ENCODE results near the gene TNFAIP1.

The TNFAIP1 gene

DNA sequence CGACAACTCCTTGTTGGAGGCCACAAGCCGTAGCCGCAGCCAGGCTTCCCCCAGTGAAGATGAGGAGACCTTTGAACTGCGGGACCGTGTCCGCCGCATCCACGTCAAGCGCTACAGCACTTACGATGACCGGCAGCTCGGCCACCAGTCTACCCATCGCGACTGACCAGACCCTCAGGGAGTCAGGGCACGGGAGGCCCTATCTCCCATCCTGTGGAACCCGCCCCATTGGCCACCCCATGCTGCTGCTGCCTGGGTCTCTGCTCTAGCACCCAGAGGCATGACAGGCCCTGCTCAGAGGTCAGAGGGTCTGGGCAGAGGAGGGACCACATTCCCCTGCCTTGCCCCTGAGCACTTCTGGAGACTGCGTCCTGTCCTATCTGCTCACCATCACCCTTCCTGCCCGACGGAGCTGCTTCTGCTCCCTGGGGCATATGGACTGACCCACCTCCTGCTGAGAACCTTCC, 8.9 kb downstream of the TNFAIP1 start:
- in situ Hi-C loops (cut with HindIII; ENCODE audit: low sequenced_read_pairs) = no loop called here

DNA sequence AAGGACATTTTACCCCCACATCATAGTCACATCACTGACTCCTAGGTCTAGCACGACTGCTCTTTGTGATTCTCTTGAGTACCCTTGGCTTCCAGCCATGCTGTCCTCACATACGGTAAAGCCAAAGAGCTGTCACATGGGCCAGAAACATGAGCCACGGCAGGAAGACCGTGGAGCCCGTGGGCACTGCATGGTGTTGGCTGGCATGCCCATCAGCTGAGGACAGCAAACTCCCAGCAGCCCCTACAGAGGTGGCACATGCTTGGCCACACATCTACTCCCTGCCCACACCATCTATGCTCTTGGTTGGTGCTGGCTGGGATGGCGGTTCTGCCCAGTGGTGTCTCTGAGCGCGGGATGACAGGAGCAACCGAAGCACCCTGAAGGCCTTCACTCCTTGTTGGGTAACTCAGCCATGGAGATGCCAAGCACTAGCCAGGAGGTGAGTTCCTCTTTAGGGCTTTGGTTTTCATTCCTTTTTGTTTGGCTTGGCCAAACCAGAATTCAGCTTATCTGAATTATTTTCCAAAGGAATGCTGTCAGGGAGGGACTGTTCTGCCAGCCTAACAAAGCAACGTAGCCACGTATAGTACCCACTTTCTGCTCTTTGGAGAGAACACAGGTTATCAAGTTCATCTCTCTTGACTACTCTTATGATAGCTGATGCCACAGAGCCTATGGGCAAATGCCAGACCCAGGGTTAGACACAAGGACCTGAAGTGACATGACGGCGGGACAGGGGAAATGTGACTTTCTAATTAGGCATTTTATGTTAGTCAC, 10.0 kb downstream of the TNFAIP1 start:
- in situ Hi-C loops (cut with HindIII; ENCODE audit: low sequenced_read_pairs) = no loop called here

DNA sequence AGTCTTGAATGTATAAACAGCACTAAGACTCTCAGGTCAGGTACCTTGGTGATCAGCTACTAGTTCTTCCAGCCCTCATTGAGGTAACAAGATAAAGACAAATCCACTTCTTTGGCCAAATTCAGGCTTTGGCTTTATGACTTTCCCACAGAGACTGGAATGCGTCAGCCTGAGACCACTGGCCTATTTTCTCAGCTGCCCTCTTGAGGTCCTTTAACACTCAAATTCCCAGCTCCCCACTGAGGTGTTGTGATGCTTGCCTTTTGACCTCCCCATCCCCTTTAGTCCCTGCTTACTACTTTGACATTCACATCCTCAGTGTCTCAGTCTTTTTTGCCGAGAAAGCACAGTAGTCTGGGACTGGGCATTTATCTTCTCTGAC, 10.6 kb downstream of the TNFAIP1 start:
- in situ Hi-C loops (cut with HindIII; ENCODE audit: low sequenced_read_pairs) = no loop called here

DNA sequence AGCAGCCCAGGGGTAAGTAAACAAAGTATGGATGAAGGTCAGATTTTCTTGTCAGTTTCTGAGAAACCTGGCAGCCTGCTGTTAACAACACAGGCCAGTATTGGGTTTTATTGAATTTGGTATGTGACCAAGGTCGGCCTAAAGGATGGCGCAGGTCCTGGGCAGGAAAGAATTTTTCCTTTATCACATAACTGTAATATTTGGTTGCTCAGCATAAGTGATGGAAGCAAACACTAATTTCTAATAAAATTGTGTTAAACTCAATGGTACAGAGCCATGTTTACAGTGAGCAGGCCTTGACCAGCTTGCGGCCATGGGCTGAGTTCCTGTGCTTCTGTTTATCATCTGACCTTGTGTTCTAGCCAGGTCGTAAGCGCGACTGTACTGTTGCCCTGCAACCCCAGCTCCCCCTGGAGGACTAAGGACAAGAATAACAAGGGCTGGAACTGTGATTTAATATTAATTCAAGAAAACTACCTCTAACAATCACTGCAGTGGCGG, 11.2 kb downstream of the TNFAIP1 start:
- in situ Hi-C loops (cut with HindIII; ENCODE audit: low sequenced_read_pairs) = no loop called here

DNA sequence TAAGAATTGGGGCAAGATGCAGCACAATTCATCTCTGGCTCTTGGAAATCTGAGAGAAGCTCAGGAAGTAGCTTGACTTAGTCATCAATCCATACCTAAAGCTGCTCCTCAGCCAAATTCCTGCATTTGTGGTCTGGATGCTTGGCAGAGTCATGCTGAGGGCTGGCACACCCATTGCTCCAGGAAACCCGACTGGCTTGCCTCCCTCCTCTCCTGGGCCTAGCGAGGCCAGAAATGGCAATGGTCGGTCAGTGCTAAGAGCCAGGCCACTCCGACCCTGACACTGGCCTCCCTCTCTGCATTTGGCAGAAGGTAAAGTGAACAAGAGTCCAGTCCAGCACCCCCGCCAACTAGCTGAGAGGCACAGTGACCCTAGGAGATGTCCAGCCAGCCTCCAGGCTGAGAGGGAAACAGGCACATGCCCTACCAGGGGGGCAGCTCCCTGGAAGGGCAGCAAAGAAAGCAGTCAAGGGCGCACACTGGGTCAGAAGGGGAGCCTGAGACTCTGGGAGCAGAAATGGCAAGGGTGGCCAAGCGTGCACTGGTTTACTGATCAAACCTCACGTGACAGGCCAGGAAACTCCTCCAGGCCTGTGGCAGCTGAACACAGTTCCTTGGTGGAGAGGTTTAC, 11.8 kb downstream of the TNFAIP1 start:
- in situ Hi-C loops (cut with HindIII; ENCODE audit: low sequenced_read_pairs) = no loop called here

DNA sequence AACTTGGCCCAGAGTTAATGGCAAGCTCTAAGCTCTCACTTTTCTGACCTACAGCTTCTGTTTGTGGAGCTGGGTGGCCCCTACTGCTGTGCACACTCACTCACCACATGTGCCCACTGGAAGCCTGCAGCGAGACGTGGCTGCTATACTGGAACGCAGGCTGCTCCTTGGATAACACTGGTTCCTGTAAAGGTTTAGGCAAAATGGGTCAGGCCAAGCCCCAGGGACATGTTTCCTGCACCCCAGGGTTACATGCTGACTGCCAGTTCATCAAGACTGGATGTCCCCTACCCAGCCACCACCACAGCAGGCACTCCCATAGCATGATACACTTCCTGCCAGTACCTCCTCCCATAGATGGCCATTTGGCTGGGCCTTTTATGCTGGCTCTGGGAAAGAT, 13.4 kb downstream of the TNFAIP1 start:
- in situ Hi-C loops (cut with HindIII; ENCODE audit: low sequenced_read_pairs) = no loop called here

DNA sequence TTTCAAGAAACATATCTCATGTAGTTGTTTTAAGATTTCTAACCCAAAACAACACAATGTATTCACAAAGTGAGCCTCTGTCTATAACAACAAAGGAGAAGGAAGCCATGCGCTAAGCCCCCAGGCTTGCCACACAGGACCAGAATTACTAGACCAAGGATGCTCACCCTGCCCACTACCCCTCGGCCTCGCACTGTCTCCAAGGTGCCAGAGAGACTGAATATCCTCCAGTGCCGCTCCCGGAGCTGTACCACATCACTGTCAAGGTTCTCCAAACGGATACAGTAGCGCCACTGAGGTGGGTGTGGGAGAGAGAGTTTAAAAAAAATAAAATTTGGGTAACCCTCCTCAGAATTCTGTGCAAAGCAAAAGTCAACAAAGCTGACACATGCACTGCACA, 14.7 kb downstream of the TNFAIP1 start:
- in situ Hi-C loops (cut with HindIII; ENCODE audit: low sequenced_read_pairs) = no loop called here

DNA sequence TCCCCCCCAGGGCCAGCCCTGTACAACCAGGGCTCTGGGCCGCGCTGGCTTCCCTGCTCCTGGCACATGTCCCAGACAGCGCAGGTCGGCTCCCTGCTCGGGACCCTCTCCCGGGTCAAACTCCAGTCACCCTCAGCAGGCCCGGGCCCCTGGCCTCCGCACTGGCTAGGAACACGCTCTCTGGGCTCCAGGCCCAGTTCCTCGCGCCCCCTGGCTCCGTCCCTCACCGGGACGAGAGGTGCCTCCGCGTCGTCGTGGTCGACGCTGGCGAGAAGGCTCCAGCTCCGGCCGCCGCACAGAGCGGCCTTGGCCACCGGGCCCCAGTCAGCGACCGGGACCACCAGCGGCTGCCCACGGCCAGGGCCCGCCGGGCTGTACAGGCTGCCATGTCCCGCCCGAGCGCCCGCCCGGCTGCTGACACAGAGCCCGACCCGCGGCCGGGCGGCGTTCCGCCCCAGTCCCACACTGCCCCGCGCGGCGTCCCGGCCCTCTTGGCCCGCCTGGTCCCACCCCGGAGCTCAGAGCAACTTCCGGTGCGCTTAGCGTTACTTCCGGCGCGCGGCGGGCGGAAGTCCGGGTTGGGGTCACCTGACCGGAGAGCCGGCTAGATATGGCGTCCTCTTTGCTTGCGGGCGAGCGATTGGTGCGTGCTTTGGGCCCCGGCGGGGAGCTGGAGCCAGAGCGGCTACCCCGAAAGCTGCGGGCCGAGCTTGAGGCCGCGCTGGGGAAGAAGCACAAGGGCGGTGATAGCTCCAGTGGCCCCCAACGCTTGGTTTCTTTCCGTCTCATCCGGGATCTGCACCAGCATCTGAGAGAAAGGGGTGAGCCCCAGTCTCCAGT, 21.7 kb downstream of the TNFAIP1 start, which contains the start of gene POLDIP2:
TSS of gene POLDIP2 (minus strand) at position 467 of the 840 bp plus-strand sequence. CDS start at position 388, 79 bp downstream.
- in situ Hi-C loops (cut with HindIII; ENCODE audit: low sequenced_read_pairs) = no loop called here

DNA sequence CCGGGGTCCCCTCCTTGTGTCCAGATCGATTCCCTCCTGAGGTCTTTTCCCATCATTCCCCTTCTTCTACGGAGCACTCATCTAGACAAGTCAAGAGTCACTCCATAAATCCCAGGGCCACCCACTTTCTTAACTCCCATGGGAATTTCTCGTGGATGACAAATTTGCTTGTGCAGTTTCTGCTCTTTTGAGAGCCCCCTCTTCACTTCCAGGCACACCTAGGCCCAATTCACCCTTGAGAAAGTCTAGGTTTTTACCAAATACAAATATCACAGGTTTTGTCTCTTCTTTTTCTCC, 22.3 kb downstream of the TNFAIP1 start:
- in situ Hi-C loops (cut with HindIII; ENCODE audit: low sequenced_read_pairs) = no loop called here

DNA sequence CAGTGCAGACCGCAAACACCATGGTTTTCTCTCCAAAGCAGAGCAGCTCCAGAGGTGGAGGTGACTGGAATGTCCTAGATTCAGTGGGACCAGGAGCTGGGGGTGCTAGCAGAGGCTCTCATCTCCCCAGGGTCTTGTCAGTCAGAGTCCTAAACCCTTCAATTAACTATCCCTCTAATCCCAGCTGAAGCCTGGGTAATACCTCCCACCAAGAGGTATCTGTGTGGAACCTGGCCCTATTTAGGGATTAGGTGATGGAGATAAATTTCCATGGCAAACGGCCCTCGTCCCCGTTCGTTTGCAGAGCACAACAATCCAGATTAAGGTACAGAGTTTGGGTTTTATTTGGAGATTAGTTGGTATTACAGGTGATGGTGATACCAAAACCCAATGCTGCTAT, 27.6 kb downstream of the TNFAIP1 start:
- in situ Hi-C loops (cut with HindIII; ENCODE audit: low sequenced_read_pairs) = no loop called here

DNA sequence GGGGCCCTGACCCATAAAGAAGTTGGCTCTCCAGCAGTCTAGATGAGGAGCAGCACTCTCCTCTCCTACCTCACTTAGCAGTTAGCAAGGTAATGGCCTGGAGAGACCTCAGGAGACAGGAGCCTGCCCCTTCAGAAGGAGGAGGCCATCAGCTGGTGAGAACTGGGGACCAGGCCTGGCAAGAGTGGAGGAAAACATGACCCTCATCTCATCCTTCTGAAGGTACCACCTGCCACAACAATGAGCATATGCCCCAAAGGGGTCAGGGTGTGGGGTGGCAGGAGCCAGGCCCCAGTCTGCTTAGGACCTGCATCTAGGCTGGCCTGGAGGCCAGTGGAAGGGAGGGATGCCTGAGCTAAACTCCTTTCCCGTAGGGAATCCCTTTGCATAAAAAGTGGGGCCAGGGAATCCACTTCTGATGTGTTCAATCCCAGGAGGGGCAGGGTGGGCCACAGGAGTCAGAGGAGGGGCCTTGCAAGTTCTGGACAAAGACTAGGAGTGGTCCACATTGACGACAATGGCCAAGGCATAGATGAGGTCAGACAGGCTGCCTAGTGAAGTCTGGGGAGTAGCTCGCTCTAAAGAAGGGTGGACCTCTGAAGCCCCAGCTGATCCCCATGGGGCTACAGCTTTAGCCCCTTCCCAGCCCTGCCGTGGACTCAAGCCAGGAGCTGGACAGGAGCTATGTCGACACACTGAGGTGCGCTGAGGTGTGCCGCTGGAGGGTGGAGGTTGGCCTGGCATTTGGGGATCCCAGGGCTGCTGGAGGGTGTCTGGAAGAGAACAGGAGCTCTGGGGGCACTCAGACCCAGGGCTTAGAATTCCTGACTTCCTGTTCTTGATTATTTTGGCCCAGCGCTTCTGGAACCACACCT, 28.5 kb downstream of the TNFAIP1 start:
- in situ Hi-C loops (cut with HindIII; ENCODE audit: low sequenced_read_pairs) = no loop called here

DNA sequence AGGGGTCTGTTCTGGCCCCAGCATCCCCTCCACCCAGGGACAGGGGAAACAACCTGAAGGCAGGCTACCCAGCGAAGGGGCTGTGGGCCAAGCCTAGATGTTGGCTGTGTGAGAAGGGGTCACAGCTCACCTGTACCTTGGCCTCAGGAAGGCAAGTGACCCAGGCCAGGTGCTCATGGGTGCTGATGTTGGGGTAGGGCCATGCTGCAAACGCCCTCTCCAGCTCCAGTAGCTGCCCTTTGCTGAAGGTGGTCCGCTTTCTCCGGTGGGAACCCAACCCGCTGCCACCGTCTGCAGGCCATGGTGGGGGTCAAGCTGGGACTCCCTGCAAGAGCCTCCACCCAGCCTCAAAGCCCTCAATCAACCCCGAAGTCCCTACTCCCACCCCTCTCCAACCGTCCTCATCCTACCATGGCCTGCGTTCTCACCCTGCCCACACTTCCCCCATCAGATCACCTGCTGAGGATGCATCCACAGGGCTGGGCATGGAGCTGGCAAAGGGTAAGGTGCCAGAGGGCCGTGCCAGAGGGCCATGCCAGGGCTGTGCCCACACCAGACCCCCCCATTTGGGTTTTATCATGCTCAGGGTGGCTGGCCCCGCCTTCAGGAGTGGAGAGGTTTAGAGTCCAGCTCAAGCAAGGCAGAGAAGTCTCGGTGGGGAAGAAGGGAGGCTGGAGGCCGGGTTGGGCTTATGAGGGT, 29.3 kb downstream of the TNFAIP1 start, which contains the start of gene SEBOX:
TSS of gene SEBOX (minus strand) at position 535 of the 699 bp plus-strand sequence. CDS start at position 487, 48 bp downstream.
- in situ Hi-C loops (cut with HindIII; ENCODE audit: low sequenced_read_pairs) = no loop called here

DNA sequence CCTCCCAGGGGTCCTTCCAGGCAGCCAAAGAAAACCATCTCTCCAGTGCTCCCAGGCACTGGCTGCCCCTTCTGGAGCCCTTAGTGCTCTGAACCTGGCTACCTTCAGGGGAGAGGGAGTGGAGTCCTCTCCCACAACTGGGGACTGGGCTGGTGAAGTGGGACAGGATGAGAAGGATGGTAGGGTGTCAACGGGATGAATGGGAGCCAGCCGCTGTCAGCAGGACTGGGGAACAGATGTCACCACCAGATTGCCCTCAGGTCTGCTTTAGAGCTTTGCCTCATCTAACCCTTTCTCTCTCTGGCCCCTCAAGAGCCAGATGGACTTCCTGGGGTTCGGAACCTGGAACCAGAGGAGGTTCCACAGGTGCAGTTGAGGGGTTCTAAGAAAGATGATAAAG, 29.9 kb downstream of the TNFAIP1 start:
- in situ Hi-C loops (cut with HindIII; ENCODE audit: low sequenced_read_pairs) = no loop called here

DNA sequence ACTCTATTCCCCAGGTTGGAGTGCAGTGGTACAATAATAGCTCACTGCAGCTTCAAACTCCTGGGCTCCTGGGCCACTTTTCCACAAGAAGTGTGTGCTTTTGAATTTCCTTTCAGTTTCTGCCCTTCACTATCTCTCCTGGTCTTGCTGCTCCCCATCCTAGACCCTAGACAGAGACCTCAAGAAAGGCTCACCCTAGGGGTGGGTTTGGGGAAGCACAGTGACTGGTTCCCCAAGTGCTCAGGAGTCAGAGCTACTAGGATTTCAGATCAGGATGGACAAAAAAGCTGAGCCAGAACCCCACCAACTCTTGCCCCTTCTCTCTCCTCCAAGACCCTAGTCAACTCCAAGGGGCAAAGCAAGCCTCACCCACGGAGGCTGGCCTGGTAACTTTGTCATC, 31.0 kb downstream of the TNFAIP1 start:
- in situ Hi-C loops (cut with HindIII; ENCODE audit: low sequenced_read_pairs) = no loop called here

DNA sequence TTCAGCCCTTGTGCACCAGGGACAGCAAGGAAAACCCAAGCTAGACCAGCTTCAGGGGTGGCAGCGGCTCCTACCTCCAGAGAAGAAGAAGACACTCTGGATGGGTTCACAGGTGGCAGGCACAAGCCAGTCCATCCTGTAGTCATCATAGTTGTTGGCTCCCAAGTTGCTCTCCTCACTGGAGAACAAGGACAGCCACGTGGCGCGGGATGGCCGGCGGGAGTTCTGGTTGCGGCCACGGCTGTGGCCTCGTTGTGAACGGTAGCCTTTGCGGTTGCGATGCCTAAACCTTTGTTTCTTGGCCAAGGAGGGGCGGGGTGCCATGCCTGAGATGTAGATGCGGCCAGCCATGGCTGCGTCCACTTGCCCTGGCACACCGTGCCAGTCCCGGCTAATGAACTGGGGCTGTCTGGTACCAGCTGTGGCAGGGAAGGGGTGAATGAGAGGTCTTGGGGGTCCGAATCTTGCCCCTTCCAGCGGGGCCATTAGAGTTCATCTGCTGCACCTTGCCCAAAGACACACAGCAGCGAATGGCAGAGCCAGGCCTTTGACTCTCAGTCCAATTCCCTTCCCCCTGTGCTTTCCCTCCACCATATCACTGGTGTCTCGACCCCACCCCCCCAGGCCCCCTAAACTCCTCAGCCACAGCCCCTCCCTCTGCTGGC, 32.2 kb downstream of the TNFAIP1 start:
- in situ Hi-C loops (cut with HindIII; ENCODE audit: low sequenced_read_pairs) = no loop called here

DNA sequence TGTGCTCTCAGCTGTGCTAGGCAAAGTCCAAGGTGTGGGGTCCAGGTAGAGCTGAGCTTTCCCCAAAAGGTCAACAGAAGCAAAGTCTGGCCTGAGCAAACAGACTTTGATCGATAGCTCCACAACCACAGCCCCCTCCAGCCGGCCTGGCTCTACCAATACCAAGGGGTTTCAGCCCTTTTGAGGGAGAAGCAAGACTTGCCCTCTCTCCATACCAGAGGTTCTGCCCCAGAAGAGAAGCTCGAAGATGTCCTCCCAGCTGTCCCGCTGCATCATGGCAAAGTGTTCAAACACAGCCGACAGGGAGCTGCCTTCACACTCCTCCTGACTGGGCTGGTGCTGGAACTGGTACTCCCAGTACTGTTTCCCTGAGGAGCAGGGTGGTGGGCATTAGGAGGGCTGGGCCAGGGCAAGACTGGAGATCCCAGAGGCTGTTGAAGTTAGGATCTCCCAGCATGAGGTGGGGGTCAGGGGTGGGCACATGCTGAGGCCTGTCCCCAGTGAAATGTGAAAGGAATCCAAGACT, 32.8 kb downstream of the TNFAIP1 start:
- in situ Hi-C loops (cut with HindIII; ENCODE audit: low sequenced_read_pairs) = no loop called here

DNA sequence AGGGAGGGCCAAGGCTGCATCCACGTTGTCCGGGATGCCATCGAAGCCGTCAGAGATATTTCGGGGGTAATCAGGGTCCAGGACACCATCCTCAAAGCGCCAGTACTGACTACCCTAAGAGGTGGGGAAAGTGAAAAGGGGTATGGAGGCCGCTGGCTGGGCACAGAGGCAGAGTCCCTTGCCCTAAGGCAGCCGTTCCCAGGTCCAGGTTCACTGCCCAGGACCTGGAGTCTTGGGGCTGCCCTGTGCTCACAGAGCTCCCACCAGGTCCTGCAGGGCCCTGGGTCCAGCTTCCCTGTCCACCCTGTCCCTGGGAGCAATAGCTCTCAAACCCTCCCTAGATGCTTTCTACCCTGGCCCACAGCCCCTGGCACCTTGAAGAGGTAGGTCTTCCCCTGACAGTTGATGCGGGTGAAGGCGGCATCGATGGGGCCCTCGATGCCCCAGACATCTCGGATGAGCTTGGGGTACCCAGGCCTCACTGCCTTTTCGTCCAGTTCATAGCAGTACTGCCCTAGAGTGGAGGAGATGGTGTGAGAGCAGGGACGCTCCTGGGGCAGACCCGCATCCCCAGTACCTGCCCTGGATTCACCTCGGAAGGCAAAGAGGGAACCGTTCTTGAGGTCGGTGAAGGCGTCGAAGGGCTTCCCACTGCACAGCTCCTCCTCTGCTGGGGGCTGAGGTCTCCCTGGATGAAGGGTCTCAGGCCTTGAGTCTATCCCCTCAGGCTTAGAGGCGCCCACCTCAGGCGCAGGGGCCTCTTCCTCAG, 33.5 kb downstream of the TNFAIP1 start:
- in situ Hi-C loops (cut with HindIII; ENCODE audit: low sequenced_read_pairs) = no loop called here

DNA sequence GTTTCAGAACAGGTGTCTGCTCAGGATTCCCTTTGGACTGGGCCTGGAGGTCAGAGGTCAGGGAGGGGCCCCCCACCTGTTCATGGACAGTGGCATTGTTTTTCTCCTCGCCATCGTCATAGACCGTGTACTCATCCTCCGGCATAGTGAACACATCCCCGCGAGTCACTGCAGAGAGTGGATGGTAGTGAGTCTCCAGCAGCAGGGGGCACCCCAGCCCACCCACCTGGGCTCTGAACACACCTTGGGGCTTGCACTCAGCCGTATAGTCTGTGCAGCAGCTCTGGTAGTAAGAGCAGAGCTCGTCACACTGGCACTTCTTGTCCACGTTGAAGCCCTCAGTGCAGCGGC, 34.1 kb downstream of the TNFAIP1 start:
- in situ Hi-C loops (cut with HindIII; ENCODE audit: low sequenced_read_pairs) = no loop called here

Measured in DLD1 (cell line).